Kidney epithelial cell (primary cell): Measurements from ENCODE around the gene CXXC4. TPM values are rescaled to one million over a fixed set of nuclear protein-coding genes. Genes with fewer than 3 reads are reported as not detected.

Experiments
- DNase-seq: peaks from one replicate; pipeline ENCODE4 v3.0.0-alpha.2; 2010; ENCODE audit warnings: low read depth
- H3K27me3 ChIP-seq: 2 replicates; pipeline ENCODE4 v1.6.0; 2011; ENCODE audit warnings: low read length; ENCODE audit not compliant: control insufficient read depth, insufficient read depth
- H3K36me3 ChIP-seq: 2 replicates; pipeline ENCODE4 v1.5.1; 2011; ENCODE audit warnings: low read length; ENCODE audit not compliant: control insufficient read depth, insufficient read depth
- H3K4me3 ChIP-seq: 2 replicates; pipeline ENCODE4 v1.5.1; 2011; ENCODE audit warnings: low read depth, mild to moderate bottlenecking, control low read depth, low read length
- CTCF ChIP-seq: IDR thresholded peaks from 2 replicates; pipeline ENCODE4 v1.5.1; 2011; ENCODE audit warnings: mild to moderate bottlenecking, moderate library complexity, low read length, control low read depth, inconsistent platforms; ENCODE audit not compliant: insufficient read depth, poor library complexity, severe bottlenecking
- total RNA-seq: library from RNA; depleted of rRNA; stranded (reverse); fragments of >200 nt; gene quantifications from 2 replicates; pipeline ENCODE4 v1.2.3, GENCODE V29; 2015

Gene CXXC4
- total RNA-seq = 0.27 and 0.50 TPM in 2 replicates

- Histone ChIP-seq H3K36me3 (no peaks in the 10 kb centered on the region), H3K27me3 (no peaks in the 10 kb centered on the region), H3K4me3 (peak within 1 kb of the TSS; percentile 58)
- DNase-seq = no peak
- no peak for TF ChIP-seq CTCF
Measured at GRCh38 chr4:104494822-104495559, at the start of gene CXXC4. Gene CXXC4 (minus strand): TSS chr4:104494894. CDS start chr4:104491802, 3,092 bp downstream.

GRCh38 chr4:104533156-104533555, 38.5 kb upstream of the CXXC4 start:
- Histone ChIP-seq H3K27me3 (no peaks in the 10 kb centered on the region), H3K36me3 (no peaks in the 10 kb centered on the region), H3K4me3 (no peak overlapping the region)
- no peak for DNase-seq
- no peak for TF ChIP-seq CTCF

GRCh38 chr4:104532677-104533076, 38.0 kb upstream of the CXXC4 start:
- Histone ChIP-seq H3K36me3 (no peaks in the 10 kb centered on the region), H3K4me3 (no peak overlapping the region), H3K27me3 (no peaks in the 10 kb centered on the region)
- no peak for DNase-seq
- no peak for TF ChIP-seq CTCF

GRCh38 chr4:104531390-104531789, 36.7 kb upstream of the CXXC4 start:
- no peak overlapping the region for H3K4me3 ChIP-seq
- peak; percentile 8 for TF ChIP-seq CTCF
- H3K36me3 ChIP-seq = no peaks in the 10 kb centered on the region
- H3K27me3 ChIP-seq = no peaks in the 10 kb centered on the region
- DNase-seq = no peak

- no peaks in the 10 kb centered on the region for H3K27me3 ChIP-seq
- H3K4me3 ChIP-seq = no peak overlapping the region
- no peak for DNase-seq
- no peaks in the 10 kb centered on the region for H3K36me3 ChIP-seq
- no peak for TF ChIP-seq CTCF
Measured at GRCh38 chr4:104530426-104530825, 35.7 kb upstream of the CXXC4 start.

GRCh38 chr4:104524591-104524990, 29.9 kb upstream of the CXXC4 start:
- Histone ChIP-seq H3K4me3 (no peak overlapping the region), H3K27me3 (no peaks in the 10 kb centered on the region), H3K36me3 (no peaks in the 10 kb centered on the region)
- peak; percentile 25 for DNase-seq
- TF ChIP-seq CTCF = no peak
